ENCODE data around the gene COG2.

- TF ChIP-seq EZH2 (IDR thresholded peaks at IDR 0.05; ENCODE audit: insufficient read depth, poor library complexity, severe bottlenecking) (no peak), EZH2phosphoT487 (IDR thresholded peaks at IDR 0.05; ENCODE audit: insufficient read depth, low read depth) (no peak)
These were observed 67.6 kb downstream of the COG2 start for GRCh38 chr1:230709619-230710542.

Measured in GM23248 (cell line).